GM12878 (cell line): Measurements from ENCODE around the gene PAX4. TPM values are rescaled to one million over a fixed set of nuclear protein-coding genes. Genes with fewer than 3 reads are reported as not detected.

ENCODE experiments used
- ESRRA ChIP-seq: IDR thresholded peaks from 2 replicates; pipeline ENCODE4 v1.6.1; 2012; ENCODE audit warnings: mild to moderate bottlenecking, low read length, improper control_type of control experiment
- MYC ChIP-seq: IDR thresholded peaks from 2 replicates; pipeline ENCODE4 v1.6.1; 2011; ENCODE audit warnings: mild to moderate bottlenecking, low read length, moderate library complexity, inconsistent platforms; ENCODE audit not compliant: insufficient read depth, insufficient replicate concordance, insufficient read length, severe bottlenecking
- RB1 ChIP-seq: fragments of 450-650 bp; formaldehyde crosslinking; IDR thresholded peaks from 2 replicates; pipeline ENCODE4 v1.6.1; 2017; ENCODE audit warnings: mild to moderate bottlenecking, borderline replicate concordance
- RCOR1 ChIP-seq: conservative IDR thresholded peaks from 2 replicates; pipeline ENCODE4 v1.6.1; 2012; ENCODE audit warnings: low read depth, low read length, improper control_type of control experiment
- SMAD1 ChIP-seq: fragments of 450-650 bp; IDR thresholded peaks from 2 replicates; pipeline ENCODE4 v1.6.1; 2018; ENCODE audit warnings: mild to moderate bottlenecking, low read depth; ENCODE audit not compliant: partially characterized antibody
- ZNF24 ChIP-seq: fragments of 450-650 bp; IDR thresholded peaks from 2 replicates; pipeline ENCODE4 v1.6.1; 2017; ENCODE audit warnings: antibody characterized with exemption, mild to moderate bottlenecking
- ZNF274 ChIP-seq: IDR thresholded peaks from one replicate; pipeline ENCODE4 v1.8.0; 2011; ENCODE audit not compliant: insufficient read length, insufficient read depth
- ZNF384 ChIP-seq: IDR thresholded peaks from 2 replicates; pipeline ENCODE4 v1.6.1; 2012; ENCODE audit warnings: low read depth, mild to moderate bottlenecking, low read length, improper control_type of control experiment, borderline replicate concordance
- polyA plus RNA-seq, 11 experiments: library from polyadenylated mRNA; depleted of rRNA in 4 of 11; unstranded in 6 of 11; stranded (reverse) in 5 of 11; fragments of >200 nt; fragmentation: Nextera tagmentation in 4 of 11; fragmentation: Illumina TruSeq in 1 of 11; extraction: Ambion mirVana in 4 of 11; extraction: Trizol in 1 of 11; gene quantifications; 1 replicate in 1 of 11; 2 replicates in 10 of 11; pipeline versions ENCODE4 v1.2.1 to v1.2.3, GENCODE V29; 2011 to 2016; ENCODE audit warnings: inconsistent platforms in 2 of 11, missing spikeins in 2 of 11, low read depth in 1 of 11
- total RNA-seq, 4 experiments: library from RNA; depleted of rRNA in 3 of 4; stranded (reverse); fragments of >200 nt in 3 of 4; fragmentation: Illumina TruSeq in 1 of 4; extraction: Trizol in 1 of 4; gene quantifications; 2 replicates each; pipeline versions ENCODE4 v1.2.1 to v1.2.3, GENCODE V29; 2013 to 2021
- TF ChIP-seq, protein P1 (sequence below): fragments of 450-650 bp; formaldehyde crosslinking; IDR thresholded peaks from 2 replicates; pipeline ENCODE4 v1.4.0; 2020; ENCODE audit warnings: mild to moderate bottlenecking, moderate library complexity
- TF ChIP-seq, protein P2 (sequence below): IDR thresholded peaks from 2 replicates; pipeline ENCODE4 v1.6.1; 2012; ENCODE audit warnings: improper control_type of control experiment, low read depth, low read length; ENCODE audit not compliant: insufficient replicate concordance
- TF ChIP-seq, protein P3 (sequence below): fragments of 450-650 bp; IDR thresholded peaks from 2 replicates; pipeline ENCODE4 v1.6.1; 2017; ENCODE audit warnings: low read depth, mild to moderate bottlenecking, moderate library complexity

The PAX4 gene
- total and polyA plus RNA-seq, 10 of the 15 experiments (the other 5 are each of a cell fraction or from before 2014, with no cell fraction given) = 0.27 TPM; not detected in 9

DNA sequence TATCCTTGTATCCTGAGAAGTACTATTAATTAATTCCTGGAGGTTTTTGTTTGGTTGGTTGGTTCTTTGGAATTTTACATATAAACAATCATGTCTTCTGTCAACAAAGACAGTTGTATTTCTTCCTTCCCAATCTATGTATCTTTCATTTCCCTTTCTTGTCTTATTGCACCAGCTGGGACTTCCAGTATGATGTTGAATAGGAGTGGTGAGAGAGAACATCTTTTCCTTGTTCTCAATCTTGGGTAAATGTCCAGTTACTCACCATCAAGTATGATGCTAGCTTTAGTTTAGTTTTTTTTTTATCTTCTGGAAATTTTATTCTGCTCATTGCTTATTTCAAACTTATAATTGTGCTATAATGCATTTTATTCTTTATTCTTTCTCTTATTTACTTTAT is 7.4 kb upstream of the PAX4 start (continued):
- TF ChIP-seq, protein P1, sequence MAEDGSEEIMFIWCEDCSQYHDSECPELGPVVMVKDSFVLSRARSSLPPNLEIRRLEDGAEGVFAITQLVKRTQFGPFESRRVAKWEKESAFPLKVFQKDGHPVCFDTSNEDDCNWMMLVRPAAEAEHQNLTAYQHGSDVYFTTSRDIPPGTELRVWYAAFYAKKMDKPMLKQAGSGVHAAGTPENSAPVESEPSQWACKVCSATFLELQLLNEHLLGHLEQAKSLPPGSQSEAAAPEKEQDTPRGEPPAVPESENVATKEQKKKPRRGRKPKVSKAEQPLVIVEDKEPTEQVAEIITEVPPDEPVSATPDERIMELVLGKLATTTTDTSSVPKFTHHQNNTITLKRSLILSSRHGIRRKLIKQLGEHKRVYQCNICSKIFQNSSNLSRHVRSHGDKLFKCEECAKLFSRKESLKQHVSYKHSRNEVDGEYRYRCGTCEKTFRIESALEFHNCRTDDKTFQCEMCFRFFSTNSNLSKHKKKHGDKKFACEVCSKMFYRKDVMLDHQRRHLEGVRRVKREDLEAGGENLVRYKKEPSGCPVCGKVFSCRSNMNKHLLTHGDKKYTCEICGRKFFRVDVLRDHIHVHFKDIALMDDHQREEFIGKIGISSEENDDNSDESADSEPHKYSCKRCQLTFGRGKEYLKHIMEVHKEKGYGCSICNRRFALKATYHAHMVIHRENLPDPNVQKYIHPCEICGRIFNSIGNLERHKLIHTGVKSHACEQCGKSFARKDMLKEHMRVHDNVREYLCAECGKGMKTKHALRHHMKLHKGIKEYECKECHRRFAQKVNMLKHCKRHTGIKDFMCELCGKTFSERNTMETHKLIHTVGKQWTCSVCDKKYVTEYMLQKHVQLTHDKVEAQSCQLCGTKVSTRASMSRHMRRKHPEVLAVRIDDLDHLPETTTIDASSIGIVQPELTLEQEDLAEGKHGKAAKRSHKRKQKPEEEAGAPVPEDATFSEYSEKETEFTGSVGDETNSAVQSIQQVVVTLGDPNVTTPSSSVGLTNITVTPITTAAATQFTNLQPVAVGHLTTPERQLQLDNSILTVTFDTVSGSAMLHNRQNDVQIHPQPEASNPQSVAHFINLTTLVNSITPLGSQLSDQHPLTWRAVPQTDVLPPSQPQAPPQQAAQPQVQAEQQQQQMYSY (CRISPR knock-in tag) = no peak
- TF ChIP-seq ZNF24 (no peak), MYC (no peak), ZNF384 (no peak), ESRRA (no peak), ZNF274 (no peak), RB1 (no peak), RCOR1 (no peak), SMAD1 (no peak)
- TF ChIP-seq, protein P2, sequence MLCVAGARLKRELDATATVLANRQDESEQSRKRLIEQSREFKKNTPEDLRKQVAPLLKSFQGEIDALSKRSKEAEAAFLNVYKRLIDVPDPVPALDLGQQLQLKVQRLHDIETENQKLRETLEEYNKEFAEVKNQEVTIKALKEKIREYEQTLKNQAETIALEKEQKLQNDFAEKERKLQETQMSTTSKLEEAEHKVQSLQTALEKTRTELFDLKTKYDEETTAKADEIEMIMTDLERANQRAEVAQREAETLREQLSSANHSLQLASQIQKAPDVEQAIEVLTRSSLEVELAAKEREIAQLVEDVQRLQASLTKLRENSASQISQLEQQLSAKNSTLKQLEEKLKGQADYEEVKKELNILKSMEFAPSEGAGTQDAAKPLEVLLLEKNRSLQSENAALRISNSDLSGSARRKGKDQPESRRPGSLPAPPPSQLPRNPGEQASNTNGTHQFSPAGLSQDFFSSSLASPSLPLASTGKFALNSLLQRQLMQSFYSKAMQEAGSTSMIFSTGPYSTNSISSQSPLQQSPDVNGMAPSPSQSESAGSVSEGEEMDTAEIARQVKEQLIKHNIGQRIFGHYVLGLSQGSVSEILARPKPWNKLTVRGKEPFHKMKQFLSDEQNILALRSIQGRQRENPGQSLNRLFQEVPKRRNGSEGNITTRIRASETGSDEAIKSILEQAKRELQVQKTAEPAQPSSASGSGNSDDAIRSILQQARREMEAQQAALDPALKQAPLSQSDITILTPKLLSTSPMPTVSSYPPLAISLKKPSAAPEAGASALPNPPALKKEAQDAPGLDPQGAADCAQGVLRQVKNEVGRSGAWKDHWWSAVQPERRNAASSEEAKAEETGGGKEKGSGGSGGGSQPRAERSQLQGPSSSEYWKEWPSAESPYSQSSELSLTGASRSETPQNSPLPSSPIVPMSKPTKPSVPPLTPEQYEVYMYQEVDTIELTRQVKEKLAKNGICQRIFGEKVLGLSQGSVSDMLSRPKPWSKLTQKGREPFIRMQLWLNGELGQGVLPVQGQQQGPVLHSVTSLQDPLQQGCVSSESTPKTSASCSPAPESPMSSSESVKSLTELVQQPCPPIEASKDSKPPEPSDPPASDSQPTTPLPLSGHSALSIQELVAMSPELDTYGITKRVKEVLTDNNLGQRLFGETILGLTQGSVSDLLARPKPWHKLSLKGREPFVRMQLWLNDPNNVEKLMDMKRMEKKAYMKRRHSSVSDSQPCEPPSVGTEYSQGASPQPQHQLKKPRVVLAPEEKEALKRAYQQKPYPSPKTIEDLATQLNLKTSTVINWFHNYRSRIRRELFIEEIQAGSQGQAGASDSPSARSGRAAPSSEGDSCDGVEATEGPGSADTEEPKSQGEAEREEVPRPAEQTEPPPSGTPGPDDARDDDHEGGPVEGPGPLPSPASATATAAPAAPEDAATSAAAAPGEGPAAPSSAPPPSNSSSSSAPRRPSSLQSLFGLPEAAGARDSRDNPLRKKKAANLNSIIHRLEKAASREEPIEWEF = no peak
- TF ChIP-seq, protein P3, sequence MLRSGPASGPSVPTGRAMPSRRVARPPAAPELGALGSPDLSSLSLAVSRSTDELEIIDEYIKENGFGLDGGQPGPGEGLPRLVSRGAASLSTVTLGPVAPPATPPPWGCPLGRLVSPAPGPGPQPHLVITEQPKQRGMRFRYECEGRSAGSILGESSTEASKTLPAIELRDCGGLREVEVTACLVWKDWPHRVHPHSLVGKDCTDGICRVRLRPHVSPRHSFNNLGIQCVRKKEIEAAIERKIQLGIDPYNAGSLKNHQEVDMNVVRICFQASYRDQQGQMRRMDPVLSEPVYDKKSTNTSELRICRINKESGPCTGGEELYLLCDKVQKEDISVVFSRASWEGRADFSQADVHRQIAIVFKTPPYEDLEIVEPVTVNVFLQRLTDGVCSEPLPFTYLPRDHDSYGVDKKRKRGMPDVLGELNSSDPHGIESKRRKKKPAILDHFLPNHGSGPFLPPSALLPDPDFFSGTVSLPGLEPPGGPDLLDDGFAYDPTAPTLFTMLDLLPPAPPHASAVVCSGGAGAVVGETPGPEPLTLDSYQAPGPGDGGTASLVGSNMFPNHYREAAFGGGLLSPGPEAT = no peak
